GM12878 (cell line): ENCODE data around the gene NT5M. TPM values are rescaled to one million over a fixed set of nuclear protein-coding genes. Genes with fewer than 3 reads are reported as not detected.

Experiments used
- ATAC-seq: fragments of 200-7000 bp; cut with Tn5 transposase; 3 replicates; pipeline ENCODE4 v1.9.1; 2020; ENCODE audit warnings: mild to moderate bottlenecking, moderate library complexity
- BruUV-seq: library from RNA; stranded (reverse); fragments of 400-500 nt; replicated peaks from 2 replicates; lab custom pipeline; 2021; lab: Mats Ljungman, UMichigan
- CTCF ChIA-PET: fragments of 300-600 bp; sonication (Branson Sonifier 250); formaldehyde crosslinking; extraction: SDS; loops from one replicate; lab custom pipeline; 2021; ENCODE audit warnings: inconsistent platforms; lab: Yijun Ruan, JAX
- POLR2A ChIA-PET: fragments of 350-600 bp; formaldehyde crosslinking; extraction: SDS; loops from one replicate; lab custom pipeline; 2021; ENCODE audit warnings: inconsistent platforms; lab: Charles Lee
- RAD21 ChIA-PET: fragments of 300-600 bp; sonication (Branson Sonifier 250); formaldehyde crosslinking; loops from one replicate; lab custom pipeline; 2023; ENCODE audit warnings: antibody characterized with exemption; ENCODE audit not compliant: unreplicated experiment; lab: Charles Lee
- SMC1A ChIA-PET: fragments of 300-600 bp; sonication (Branson Sonifier 250); formaldehyde crosslinking; loops from one replicate; lab custom pipeline; 2023; ENCODE audit not compliant: unreplicated experiment, uncharacterized antibody; lab: Charles Lee
- DNase-seq: peaks from one replicate; pipeline ENCODE4 v3.0.0-alpha.2; 2011; ENCODE audit warnings: low read depth, low spot score
- FAIRE-seq: peaks from 3 replicates; lab custom pipeline; 2011; peaks lifted over from hg19 to GRCh38; lab: Jason Lieb, UNC
- H2AFZ ChIP-seq: 2 replicates; pipeline ENCODE4 v1.6.0; 2011; ENCODE audit warnings: low read depth, low read length, control low read depth; ENCODE audit not compliant: control insufficient read depth
- H3K27ac ChIP-seq: 2 replicates; pipeline ENCODE4 v1.5.1; 2011; ENCODE audit warnings: control low read depth; ENCODE audit not compliant: control insufficient read depth, insufficient read depth
- H3K27me3 ChIP-seq, 2 experiments: replicated peaks in 1 of 2; 2 replicates each; pipeline versions ENCODE4 v1.6.0 to v1.6.1; 2011; ENCODE audit warnings: low read length in 1 of 2; ENCODE audit not compliant: control insufficient read depth in 2 of 2, insufficient read depth in 2 of 2
- H3K36me3 ChIP-seq, 2 experiments: 2 replicates each; pipeline ENCODE4 v1.5.1; 2011; ENCODE audit warnings: low read length in 1 of 2; ENCODE audit not compliant: control insufficient read depth in 2 of 2, insufficient read depth in 2 of 2
- H3K4me1 ChIP-seq: 2 replicates; pipeline ENCODE4 v1.6.1; 2011; ENCODE audit warnings: mild to moderate bottlenecking, low read length, moderate library complexity, mixed read lengths; ENCODE audit not compliant: control insufficient read depth, insufficient read depth
- H3K4me2 ChIP-seq: 2 replicates; pipeline ENCODE4 v1.6.0; 2011; ENCODE audit warnings: control low read depth; ENCODE audit not compliant: control insufficient read depth, insufficient read depth
- H3K4me3 ChIP-seq: fragments of 200-600 bp; sonication (generic); 2 replicates; pipeline ENCODE4 v1.5.1; 2016
- H3K79me2 ChIP-seq: 2 replicates; pipeline ENCODE4 v1.6.0; 2011; ENCODE audit warnings: low read length; ENCODE audit not compliant: control insufficient read depth, insufficient read depth
- H3K9ac ChIP-seq: 2 replicates; pipeline ENCODE4 v1.8.0; 2011; ENCODE audit warnings: low read length, control low read depth, mixed read lengths; ENCODE audit not compliant: control insufficient read depth, insufficient read depth
- H3K9me3 ChIP-seq: replicated peaks from 3 replicates; pipeline ENCODE4 v1.5.1; 2011; ENCODE audit warnings: mild to moderate bottlenecking, low read length; ENCODE audit not compliant: control insufficient read depth, insufficient read depth
- H4K20me1 ChIP-seq: 2 replicates; pipeline ENCODE4 v1.6.0; 2011; ENCODE audit not compliant: control insufficient read depth, insufficient read depth
- ATF7 ChIP-seq: fragments of 450-650 bp; IDR thresholded peaks from 2 replicates; pipeline ENCODE4 v1.6.1; 2016; ENCODE audit warnings: low read depth, mild to moderate bottlenecking
- BCL11A ChIP-seq: IDR thresholded peaks from 2 replicates; pipeline ENCODE4 v1.6.1; 2011; ENCODE audit warnings: low read depth, low read length
- CBFB ChIP-seq: IDR thresholded peaks from 2 replicates; pipeline ENCODE4 v1.6.1; 2016; ENCODE audit warnings: antibody characterized with exemption, low read depth
- CEBPB ChIP-seq, 2 experiments: fragments of 150-350 bp in 1 of 2; IDR thresholded peaks; 2 replicates each; pipeline ENCODE4 v1.6.1; 2012 to 2014; ENCODE audit warnings: low read depth in 2 of 2, low read length in 2 of 2, borderline replicate concordance in 1 of 2, inconsistent platforms in 1 of 2
- CREB1 ChIP-seq: IDR thresholded peaks from 2 replicates; pipeline ENCODE4 v1.6.1; 2012; ENCODE audit warnings: low read depth, mild to moderate bottlenecking, inconsistent platforms
- GATAD2B ChIP-seq: fragments of 450-650 bp; conservative IDR thresholded peaks from 2 replicates; pipeline ENCODE4 v1.6.1; 2017; ENCODE audit warnings: low read depth, mild to moderate bottlenecking, moderate library complexity
- IKZF1 ChIP-seq: fragments of 450-650 bp; conservative IDR thresholded peaks from 2 replicates; pipeline ENCODE4 v1.6.1; 2017; ENCODE audit warnings: antibody characterized with exemption, mild to moderate bottlenecking
- MTA2 ChIP-seq: fragments of 450-650 bp; IDR thresholded peaks from 2 replicates; pipeline ENCODE4 v1.6.1; 2016; ENCODE audit warnings: low read depth, mild to moderate bottlenecking, moderate library complexity
- RBBP5 ChIP-seq: fragments of 200-600 bp; sonication (generic); conservative IDR thresholded peaks from 2 replicates; pipeline ENCODE4 v1.6.1; 2016
- RUNX3 ChIP-seq: IDR thresholded peaks from 2 replicates; pipeline ENCODE4 v1.6.1; 2012; ENCODE audit warnings: low read length, inconsistent platforms
- SMC3 ChIP-seq: IDR thresholded peaks from 2 replicates; pipeline ENCODE4 v1.6.1; 2011; ENCODE audit warnings: low read length, improper control_type of control experiment, borderline replicate concordance
- STAT3 ChIP-seq: IDR thresholded peaks from 2 replicates; pipeline ENCODE4 v1.6.1; 2011; ENCODE audit warnings: low read depth, low read length, improper control_type of control experiment
- TARDBP ChIP-seq: IDR thresholded peaks from 2 replicates; pipeline ENCODE4 v1.6.1; 2016; ENCODE audit warnings: borderline replicate concordance
- TCF12 ChIP-seq: IDR thresholded peaks from 2 replicates; pipeline ENCODE4 v1.6.1; 2011; ENCODE audit warnings: low read depth, mild to moderate bottlenecking, low read length
- TCF3 ChIP-seq: IDR thresholded peaks from 2 replicates; pipeline ENCODE4 v1.6.1; 2012; ENCODE audit warnings: low read depth, mild to moderate bottlenecking, low read length, borderline replicate concordance; ENCODE audit not compliant: insufficient read depth
- ZNF622 ChIP-seq: fragments of 450-650 bp; IDR thresholded peaks from 2 replicates; pipeline ENCODE4 v1.6.1; 2017; ENCODE audit warnings: mild to moderate bottlenecking, inconsistent platforms
- ZZZ3 ChIP-seq: IDR thresholded peaks from 2 replicates; pipeline ENCODE4 v1.6.1; 2011; ENCODE audit warnings: low read depth; ENCODE audit not compliant: control insufficient read depth, insufficient read length
- WGBS: methylation state at CpG from one replicate; pipeline ENCODE4 v1.1.6; 2016; ENCODE audit warnings: low lambda C conversion rate; ENCODE audit not compliant: insufficient replicate concordance, insufficient coverage; ENCODE audit errors: missing lambda C conversion rate; 5-methylcytosine and 5-hydroxymethylcytosine counted together
- in situ Hi-C: fragments of 300-500 bp; cut with MboI; formaldehyde crosslinking; loops from 9 replicates; pipeline ENCODE4 v1.14.3; 2018; ENCODE audit warnings: mixed read lengths
- intact Hi-C: fragments of 100-400 bp; cut with micrococcal nuclease; formaldehyde crosslinking; loops from one replicate; pipeline ENCODE4 v1.14.2; 2022; ENCODE audit not compliant: unreplicated experiment
- polyA plus RNA-seq, 11 experiments: library from polyadenylated mRNA; depleted of rRNA in 4 of 11; unstranded in 6 of 11; stranded (reverse) in 5 of 11; fragments of >200 nt; fragmentation: Nextera tagmentation in 4 of 11; fragmentation: Illumina TruSeq in 1 of 11; extraction: Ambion mirVana in 4 of 11; extraction: Trizol in 1 of 11; gene quantifications; 1 replicate in 1 of 11; 2 replicates in 10 of 11; pipeline versions ENCODE4 v1.2.1 to v1.2.3, GENCODE V29; 2011 to 2016; ENCODE audit warnings: inconsistent platforms in 2 of 11, missing spikeins in 2 of 11, low read depth in 1 of 11
- total RNA-seq, 4 experiments: library from RNA; depleted of rRNA in 3 of 4; stranded (reverse); fragments of >200 nt in 3 of 4; fragmentation: Illumina TruSeq in 1 of 4; extraction: Trizol in 1 of 4; gene quantifications; 2 replicates each; pipeline versions ENCODE4 v1.2.1 to v1.2.3, GENCODE V29; 2013 to 2021
- TF ChIP-seq, protein P1 (sequence below): fragments of 450-650 bp; IDR thresholded peaks from 2 replicates; pipeline ENCODE4 v1.6.1; 2016; ENCODE audit warnings: mild to moderate bottlenecking, moderate library complexity, borderline replicate concordance
- TF ChIP-seq, protein P2 (sequence below): fragments of 450-650 bp; formaldehyde crosslinking; IDR thresholded peaks from 2 replicates; pipeline ENCODE4 v1.4.0; 2020; ENCODE audit warnings: mild to moderate bottlenecking, moderate library complexity

The NT5M gene
- total and polyA plus RNA-seq, 10 of the 15 experiments (the other 5 are each of a cell fraction or from before 2014, with no cell fraction given): 0.18 to 14.1 (median 2.9) TPM

DNA sequence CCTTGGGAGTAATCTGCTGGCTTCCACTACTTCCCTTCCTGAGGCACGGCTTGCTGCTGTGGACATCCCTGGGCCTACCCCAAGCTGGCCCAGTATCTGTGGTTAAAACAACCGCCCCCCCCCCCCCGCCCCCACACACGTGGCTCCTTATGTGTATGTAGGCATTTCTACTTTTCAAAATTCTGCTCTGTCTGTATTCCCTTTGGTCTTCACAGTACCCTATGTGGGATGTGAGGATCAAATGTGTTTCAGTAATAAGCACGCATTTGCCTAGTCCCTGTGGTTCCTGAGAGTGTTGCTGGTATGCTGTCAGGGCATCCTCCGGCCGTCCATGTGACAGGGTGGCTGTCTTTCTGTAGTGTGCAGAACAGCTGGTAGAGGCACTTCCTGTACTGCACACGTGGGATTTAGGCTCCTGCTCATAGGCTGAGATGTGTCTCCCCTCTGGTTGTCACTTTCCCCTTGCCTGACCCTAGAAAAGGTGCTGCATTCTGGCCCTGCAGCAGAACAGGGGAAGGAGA, 2.2 kb downstream of the NT5M start (continued):
- TF ChIP-seq SMC3 (no peak), TARDBP (no peak)

DNA sequence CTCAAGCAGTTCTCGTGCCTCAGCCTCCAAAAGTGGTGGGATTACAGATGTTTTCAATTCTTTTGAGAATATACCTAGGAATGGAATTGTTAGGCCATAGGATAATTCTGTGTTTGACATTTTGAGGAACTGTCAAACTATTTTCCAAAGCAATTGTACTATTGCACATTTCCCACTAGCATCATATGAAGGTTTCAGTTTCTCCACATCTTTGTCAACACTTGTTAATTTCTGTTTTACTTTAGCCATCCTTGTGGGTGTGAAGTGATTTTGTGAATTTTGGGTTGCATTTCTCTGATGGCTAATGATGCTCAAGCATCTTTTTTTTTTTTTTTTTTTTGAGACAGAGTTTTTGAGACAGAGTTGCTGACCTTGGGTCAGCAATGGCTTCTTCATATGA, 6.2 kb downstream of the NT5M start:
- H3K9me3 ChIP-seq: no peaks in the 10 kb centered on the region
- H3K36me3 ChIP-seq: no peaks in the 10 kb centered on the region
- H3K9ac ChIP-seq: no peak overlapping the region
- SMC1A ChIA-PET: no interaction called here
- ATAC-seq (no peak), DNase-seq (no peak), FAIRE-seq (no peak)
- H3K4me1 ChIP-seq: peaks cover 14% of the 10 kb centered on the region
- RAD21 ChIA-PET: no interaction called here
- H4K20me1 ChIP-seq: no peaks in the 10 kb centered on the region
- intact Hi-C loops (loop anchor here (10.0 kb wide), 1 partner anchor 105 kb away; the partner anchor contains the start of gene PLD6), in situ Hi-C loops (loop anchor here (5.0 kb wide), 1 partner anchor 307 kb away; no protein-coding TSS in a partner anchor)
- no peaks in the 10 kb centered on the region for H3K79me2 ChIP-seq
- H3K4me2 ChIP-seq: no peak overlapping the region
- H3K27ac ChIP-seq: no peak overlapping the region
- WGBS: 0% methylated on average over 1 of the region's 1 CpG
- no peak overlapping the region for H2AFZ ChIP-seq
- POLR2A ChIA-PET: no interaction called here
- CTCF ChIA-PET: no interaction called here
- no peak overlapping the region for H3K4me3 ChIP-seq
- H3K27me3 ChIP-seq: no peaks in the 10 kb centered on the region
- TF ChIP-seq, protein P1, sequence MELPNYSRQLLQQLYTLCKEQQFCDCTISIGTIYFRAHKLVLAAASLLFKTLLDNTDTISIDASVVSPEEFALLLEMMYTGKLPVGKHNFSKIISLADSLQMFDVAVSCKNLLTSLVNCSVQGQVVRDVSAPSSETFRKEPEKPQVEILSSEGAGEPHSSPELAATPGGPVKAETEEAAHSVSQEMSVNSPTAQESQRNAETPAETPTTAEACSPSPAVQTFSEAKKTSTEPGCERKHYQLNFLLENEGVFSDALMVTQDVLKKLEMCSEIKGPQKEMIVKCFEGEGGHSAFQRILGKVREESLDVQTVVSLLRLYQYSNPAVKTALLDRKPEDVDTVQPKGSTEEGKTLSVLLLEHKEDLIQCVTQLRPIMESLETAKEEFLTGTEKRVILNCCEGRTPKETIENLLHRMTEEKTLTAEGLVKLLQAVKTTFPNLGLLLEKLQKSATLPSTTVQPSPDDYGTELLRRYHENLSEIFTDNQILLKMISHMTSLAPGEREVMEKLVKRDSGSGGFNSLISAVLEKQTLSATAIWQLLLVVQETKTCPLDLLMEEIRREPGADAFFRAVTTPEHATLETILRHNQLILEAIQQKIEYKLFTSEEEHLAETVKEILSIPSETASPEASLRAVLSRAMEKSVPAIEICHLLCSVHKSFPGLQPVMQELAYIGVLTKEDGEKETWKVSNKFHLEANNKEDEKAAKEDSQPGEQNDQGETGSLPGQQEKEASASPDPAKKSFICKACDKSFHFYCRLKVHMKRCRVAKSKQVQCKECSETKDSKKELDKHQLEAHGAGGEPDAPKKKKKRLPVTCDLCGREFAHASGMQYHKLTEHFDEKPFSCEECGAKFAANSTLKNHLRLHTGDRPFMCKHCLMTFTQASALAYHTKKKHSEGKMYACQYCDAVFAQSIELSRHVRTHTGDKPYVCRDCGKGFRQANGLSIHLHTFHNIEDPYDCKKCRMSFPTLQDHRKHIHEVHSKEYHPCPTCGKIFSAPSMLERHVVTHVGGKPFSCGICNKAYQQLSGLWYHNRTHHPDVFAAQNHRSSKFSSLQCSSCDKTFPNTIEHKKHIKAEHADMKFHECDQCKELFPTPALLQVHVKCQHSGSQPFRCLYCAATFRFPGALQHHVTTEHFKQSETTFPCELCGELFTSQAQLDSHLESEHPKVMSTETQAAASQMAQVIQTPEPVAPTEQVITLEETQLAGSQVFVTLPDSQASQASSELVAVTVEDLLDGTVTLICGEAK: no peak
- TF ChIP-seq TCF3 (no peak), ZNF622 (no peak), CREB1 (no peak), RUNX3 (no peak), GATAD2B (no peak), STAT3 (no peak), TCF12 (no peak), BCL11A (no peak), IKZF1 (no peak), MTA2 (no peak), RBBP5 (no peak), ZZZ3 (no peak), CBFB (no peak), CEBPB (IDR thresholded peaks at IDR 0.05; ENCODE audit: borderline replicate concordance in 1 of 2, low read depth in 2 of 2, low read length in 2 of 2) (no peak), ATF7 (no peak)
- TF ChIP-seq, protein P2, sequence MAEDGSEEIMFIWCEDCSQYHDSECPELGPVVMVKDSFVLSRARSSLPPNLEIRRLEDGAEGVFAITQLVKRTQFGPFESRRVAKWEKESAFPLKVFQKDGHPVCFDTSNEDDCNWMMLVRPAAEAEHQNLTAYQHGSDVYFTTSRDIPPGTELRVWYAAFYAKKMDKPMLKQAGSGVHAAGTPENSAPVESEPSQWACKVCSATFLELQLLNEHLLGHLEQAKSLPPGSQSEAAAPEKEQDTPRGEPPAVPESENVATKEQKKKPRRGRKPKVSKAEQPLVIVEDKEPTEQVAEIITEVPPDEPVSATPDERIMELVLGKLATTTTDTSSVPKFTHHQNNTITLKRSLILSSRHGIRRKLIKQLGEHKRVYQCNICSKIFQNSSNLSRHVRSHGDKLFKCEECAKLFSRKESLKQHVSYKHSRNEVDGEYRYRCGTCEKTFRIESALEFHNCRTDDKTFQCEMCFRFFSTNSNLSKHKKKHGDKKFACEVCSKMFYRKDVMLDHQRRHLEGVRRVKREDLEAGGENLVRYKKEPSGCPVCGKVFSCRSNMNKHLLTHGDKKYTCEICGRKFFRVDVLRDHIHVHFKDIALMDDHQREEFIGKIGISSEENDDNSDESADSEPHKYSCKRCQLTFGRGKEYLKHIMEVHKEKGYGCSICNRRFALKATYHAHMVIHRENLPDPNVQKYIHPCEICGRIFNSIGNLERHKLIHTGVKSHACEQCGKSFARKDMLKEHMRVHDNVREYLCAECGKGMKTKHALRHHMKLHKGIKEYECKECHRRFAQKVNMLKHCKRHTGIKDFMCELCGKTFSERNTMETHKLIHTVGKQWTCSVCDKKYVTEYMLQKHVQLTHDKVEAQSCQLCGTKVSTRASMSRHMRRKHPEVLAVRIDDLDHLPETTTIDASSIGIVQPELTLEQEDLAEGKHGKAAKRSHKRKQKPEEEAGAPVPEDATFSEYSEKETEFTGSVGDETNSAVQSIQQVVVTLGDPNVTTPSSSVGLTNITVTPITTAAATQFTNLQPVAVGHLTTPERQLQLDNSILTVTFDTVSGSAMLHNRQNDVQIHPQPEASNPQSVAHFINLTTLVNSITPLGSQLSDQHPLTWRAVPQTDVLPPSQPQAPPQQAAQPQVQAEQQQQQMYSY: no peak
- BruUV-seq: no TSS peak
